Smooth muscle cell of the umbilical artery (primary cell): ENCODE measurements around the gene SLC4A5. TPM values are rescaled to one million over a fixed set of nuclear protein-coding genes. Genes with fewer than 3 reads are reported as not detected.

Source experiments
- total RNA-seq: library from RNA; depleted of rRNA; stranded (reverse); fragments of >200 nt; gene quantifications from 2 replicates; pipeline ENCODE4 v1.2.3, GENCODE V29; 2014

Gene SLC4A5, protein sequence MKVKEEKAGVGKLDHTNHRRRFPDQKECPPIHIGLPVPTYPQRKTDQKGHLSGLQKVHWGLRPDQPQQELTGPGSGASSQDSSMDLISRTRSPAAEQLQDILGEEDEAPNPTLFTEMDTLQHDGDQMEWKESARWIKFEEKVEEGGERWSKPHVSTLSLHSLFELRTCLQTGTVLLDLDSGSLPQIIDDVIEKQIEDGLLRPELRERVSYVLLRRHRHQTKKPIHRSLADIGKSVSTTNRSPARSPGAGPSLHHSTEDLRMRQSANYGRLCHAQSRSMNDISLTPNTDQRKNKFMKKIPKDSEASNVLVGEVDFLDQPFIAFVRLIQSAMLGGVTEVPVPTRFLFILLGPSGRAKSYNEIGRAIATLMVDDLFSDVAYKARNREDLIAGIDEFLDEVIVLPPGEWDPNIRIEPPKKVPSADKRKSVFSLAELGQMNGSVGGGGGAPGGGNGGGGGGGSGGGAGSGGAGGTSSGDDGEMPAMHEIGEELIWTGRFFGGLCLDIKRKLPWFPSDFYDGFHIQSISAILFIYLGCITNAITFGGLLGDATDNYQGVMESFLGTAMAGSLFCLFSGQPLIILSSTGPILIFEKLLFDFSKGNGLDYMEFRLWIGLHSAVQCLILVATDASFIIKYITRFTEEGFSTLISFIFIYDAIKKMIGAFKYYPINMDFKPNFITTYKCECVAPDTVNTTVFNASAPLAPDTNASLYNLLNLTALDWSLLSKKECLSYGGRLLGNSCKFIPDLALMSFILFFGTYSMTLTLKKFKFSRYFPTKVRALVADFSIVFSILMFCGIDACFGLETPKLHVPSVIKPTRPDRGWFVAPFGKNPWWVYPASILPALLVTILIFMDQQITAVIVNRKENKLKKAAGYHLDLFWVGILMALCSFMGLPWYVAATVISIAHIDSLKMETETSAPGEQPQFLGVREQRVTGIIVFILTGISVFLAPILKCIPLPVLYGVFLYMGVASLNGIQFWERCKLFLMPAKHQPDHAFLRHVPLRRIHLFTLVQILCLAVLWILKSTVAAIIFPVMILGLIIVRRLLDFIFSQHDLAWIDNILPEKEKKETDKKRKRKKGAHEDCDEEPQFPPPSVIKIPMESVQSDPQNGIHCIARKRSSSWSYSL
- 0.83 TPM in 1 of 2 replicates, not detected in the other for total RNA-seq

DNA sequence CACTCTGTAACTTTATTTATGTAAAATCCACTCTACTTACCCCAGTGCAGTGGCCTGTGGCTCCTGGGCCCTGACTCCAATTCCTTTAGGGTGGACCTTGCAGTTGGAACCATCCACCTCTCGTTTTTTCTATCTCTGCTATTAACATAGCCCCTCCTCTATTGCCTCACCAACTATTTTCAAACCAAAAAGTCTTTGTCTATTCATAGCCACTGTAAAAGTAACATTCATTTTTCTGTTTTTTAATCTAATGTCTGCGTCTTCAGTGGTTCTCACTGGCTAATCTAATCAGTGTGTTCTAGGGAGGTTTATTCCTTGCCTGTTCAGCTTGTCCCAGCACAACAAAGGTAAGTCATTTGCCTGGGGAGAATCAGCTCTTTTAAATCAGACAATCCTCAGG, at the start of gene SLC4A5:
SLC4A5 (minus strand) TSS at position 101 of the 400 bp plus-strand sequence. CDS start 28,393 bp downstream, outside the sequence.

DNA sequence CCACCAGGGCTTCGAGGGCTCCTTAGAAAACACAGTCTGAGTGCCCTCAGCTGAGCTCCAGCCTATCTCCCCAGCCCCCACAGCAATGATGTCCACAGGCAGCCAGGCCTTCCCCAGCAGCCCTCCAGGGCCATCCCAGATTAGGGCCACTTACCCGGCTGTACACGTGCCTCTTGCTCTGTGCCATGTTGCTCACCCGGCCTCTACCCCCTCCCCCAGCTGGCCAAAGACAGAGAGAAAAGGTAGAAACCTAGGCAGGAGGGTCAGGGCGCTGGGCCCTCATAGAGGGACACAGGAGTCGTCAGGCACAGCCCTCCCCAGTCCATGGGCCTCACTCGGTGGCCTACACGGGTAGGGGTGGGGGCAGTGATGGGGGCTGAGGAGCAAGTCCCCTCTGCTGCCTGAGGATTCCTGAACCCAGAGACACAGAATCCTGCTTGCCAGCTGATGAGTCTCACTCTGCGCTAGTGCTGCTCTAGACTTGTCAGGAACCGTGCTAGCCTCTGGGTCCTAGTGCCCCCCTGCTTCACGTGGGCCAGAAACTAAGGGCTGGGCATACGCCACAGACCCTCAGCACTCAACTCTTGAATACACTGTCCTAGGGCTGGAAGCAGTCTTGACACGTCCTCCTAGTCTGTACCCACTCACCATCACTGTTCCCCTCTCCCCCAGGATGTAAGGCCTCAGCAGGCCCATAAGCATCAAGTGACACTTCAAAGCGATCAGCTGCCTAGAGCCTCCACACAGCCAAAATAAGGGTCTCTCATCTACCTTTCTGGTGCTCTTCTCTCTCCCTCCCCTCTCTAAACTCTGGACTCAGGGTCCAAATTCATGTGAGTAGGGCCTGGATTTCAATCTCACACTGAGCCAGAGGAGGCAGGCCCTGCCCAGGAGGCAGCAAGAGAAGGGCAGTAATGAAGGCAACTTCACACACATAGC, 36.9 kb upstream of the SLC4A5 start, which contains the start of gene DCTN1:
DCTN1 (minus strand) TSS at position 461 of the 939 bp plus-strand sequence; CDS start at position 187, 274 bp downstream.

DNA sequence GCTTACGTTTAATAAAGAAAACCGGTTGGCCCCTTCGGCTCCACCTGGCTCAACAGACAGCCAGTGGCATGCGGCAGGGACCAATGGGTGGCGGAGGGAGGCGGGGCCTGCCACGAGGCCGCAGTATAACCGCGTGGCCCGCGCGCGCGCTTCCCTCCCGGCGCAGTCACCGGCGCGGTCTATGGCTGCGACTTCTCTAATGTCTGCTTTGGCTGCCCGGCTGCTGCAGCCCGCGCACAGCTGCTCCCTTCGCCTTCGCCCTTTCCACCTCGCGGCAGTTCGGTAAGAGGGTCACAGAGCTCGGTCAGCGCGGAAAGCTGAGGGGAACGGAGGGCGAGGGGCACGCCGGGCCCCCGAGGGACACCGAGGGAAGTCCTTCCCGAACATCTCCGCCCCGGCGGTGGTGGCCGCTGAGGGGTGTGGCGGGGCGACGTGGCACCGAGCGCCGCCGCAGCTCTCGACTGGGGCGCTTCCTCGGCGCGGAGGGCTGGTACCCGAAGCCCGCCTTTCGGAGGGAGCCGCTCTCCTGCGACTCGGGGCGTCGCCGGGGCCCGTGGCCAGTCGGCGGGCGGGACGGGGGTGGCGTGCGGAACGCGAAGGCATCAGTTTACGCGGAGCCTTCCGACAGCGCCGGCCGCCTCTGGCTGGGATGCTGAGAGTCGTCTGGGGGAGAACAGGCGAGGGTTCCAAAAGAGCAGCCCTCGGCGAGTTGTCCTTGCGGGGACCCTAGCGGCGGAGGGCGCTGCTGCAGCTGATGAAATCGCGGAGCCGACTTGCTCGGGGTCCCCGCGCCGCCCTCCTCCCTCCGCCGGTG, 144.5 kb downstream of the SLC4A5 start, which contains the start of gene MTHFD2:
MTHFD2 (plus strand) TSS at position 155 of the 814 bp plus-strand sequence; CDS start at position 182, 27 bp downstream.

DNA sequence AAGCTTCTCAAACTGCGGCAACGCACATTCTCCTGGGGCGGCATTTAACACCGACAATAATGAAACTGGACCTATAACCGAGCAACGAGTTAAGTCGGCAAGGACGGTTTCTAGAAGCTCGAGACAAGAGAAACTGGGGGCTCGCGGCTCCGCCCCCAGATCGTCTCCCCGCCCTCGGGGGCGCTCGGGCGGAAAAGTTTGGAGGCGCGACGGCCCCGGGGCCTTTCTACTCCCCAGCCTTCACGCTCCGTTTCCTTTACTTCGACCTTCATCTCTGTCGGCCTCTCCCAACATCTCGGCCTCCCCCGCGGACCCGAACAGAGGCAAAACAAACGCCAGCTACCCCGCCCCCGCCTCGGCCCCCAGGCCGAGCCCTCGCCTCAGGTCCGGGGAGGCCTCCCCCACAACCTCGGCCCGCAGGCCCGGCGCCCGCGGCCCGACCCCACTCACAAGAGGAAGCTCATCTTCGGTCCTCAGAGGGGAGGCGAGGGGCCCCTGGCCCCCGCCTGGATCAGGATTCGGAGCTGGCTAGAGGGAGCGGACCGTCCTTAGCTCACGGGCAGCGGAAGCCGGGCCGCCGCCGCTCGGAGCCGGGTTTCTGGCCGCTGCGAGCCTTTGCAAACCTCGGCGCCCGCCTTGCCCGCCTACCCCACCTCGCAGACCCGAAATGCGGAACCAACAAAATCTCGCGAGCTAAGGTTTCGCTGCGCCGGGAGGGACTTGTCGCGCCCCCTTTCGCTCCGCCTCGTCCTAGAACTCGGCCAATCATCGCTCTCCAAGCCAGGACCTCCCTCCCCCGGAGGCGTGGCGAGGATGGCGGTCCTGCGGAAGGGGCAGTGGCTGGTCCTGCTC, 164.8 kb downstream of the SLC4A5 start, which contains the start of gene MOB1A:
MOB1A (minus strand) TSS at position 669 of the 852 bp plus-strand sequence; CDS start at position 464, 205 bp downstream.

Other genes starting within 250 kb of the SLC4A5 start
- gene BOLA3, start 195.5 kb downstream of the SLC4A5 start, total RNA-seq = 26.3 and 29.4 TPM in 2 replicates
- gene MOB1A, start 164.5 kb downstream of the SLC4A5 start, total RNA-seq = 109 and 159 TPM in 2 replicates
- gene MTHFD2, start 144.8 kb downstream of the SLC4A5 start, total RNA-seq = 195 and 222 TPM in 2 replicates
- 153 and 193 TPM in 2 replicates for gene DCTN1, start 36.9 kb upstream of the SLC4A5 start, total RNA-seq
- 0.30 and 0.78 TPM in 2 replicates for gene C2orf81, start 78.2 kb upstream of the SLC4A5 start, total RNA-seq
- gene WDR54, start 78.3 kb upstream of the SLC4A5 start, total RNA-seq = 31.8 and 48.3 TPM in 2 replicates
- gene RTKN, start 98.5 kb upstream of the SLC4A5 start, total RNA-seq = 14.6 and 17.6 TPM in 2 replicates
- 10.4 and 20.2 TPM in 2 replicates for gene INO80B, start 111.7 kb upstream of the SLC4A5 start, total RNA-seq
- gene WBP1, start 115.0 kb upstream of the SLC4A5 start, total RNA-seq = 34.3 and 62.7 TPM in 2 replicates
- 96.2 and 110 TPM in 2 replicates for gene MOGS, start 122.0 kb upstream of the SLC4A5 start, total RNA-seq
- 16.4 and 25.2 TPM in 2 replicates for gene MRPL53, start 129.3 kb upstream of the SLC4A5 start, total RNA-seq
- gene CCDC142, start 139.6 kb upstream of the SLC4A5 start, total RNA-seq = 23.2 and 25.2 TPM in 2 replicates
- 12.8 and 13.9 TPM in 2 replicates for gene TTC31, start 139.7 kb upstream of the SLC4A5 start, total RNA-seq
- 1.3 and 1.8 TPM in 2 replicates for gene LBX2, start 156.2 kb upstream of the SLC4A5 start, total RNA-seq
- gene PCGF1, start 164.3 kb upstream of the SLC4A5 start, total RNA-seq = 18.2 and 28.2 TPM in 2 replicates
- gene TLX2, start 171.0 kb upstream of the SLC4A5 start, total RNA-seq = not detected in 2 replicates
- gene DQX1, start 182.8 kb upstream of the SLC4A5 start, total RNA-seq = 0.32 TPM in 1 of 2 replicates, not detected in the other
- gene AUP1, start 186.3 kb upstream of the SLC4A5 start, total RNA-seq = 53.9 and 72.8 TPM in 2 replicates
- gene HTRA2, start 186.5 kb upstream of the SLC4A5 start, total RNA-seq = 29.3 and 36.5 TPM in 2 replicates
- 87.4 and 203 TPM in 2 replicates for gene LOXL3, start 210.5 kb upstream of the SLC4A5 start, total RNA-seq
- 28.6 and 32.1 TPM in 2 replicates for gene DOK1, start 211.3 kb upstream of the SLC4A5 start, total RNA-seq